HG03354 (cell line): ENCODE data around the gene SPHKAP.
A peak's percentile ranks its signal among the peaks of the same experiment; 100 is the strongest.
"Not testable (repeated sequence)": the region's sequence is repeated elsewhere in the genome, so short reads cannot be mapped to it uniquely, and the experiment has no call there.

Experiments used
- ATAC-seq: cut with Tn5 transposase; IDR thresholded peaks from one replicate; pipeline ENCODE4 v1.9.1; 2021; ENCODE audit warnings: mild to moderate bottlenecking; ENCODE audit not compliant: unreplicated experiment, poor library complexity, severe bottlenecking

The SPHKAP gene

GRCh38 chr2:228103379-228103778, 78.1 kb downstream of the SPHKAP start:
- no peak for ATAC-seq

GRCh38 chr2:228102949-228103348, 78.5 kb downstream of the SPHKAP start:
- ATAC-seq = no peak

GRCh38 chr2:228094377-228094921, 87.0 kb downstream of the SPHKAP start:
- no peak for ATAC-seq

GRCh38 chr2:228092056-228092455, 89.4 kb downstream of the SPHKAP start:
- no peak for ATAC-seq

GRCh38 chr2:228086561-228086960, 94.9 kb downstream of the SPHKAP start:
- ATAC-seq = no peak

GRCh38 chr2:228084717-228085116, 96.8 kb downstream of the SPHKAP start:
- ATAC-seq = no peak

GRCh38 chr2:228083131-228083530, 98.4 kb downstream of the SPHKAP start:
- ATAC-seq = no peak

- ATAC-seq = no peak
Measured at GRCh38 chr2:228082571-228082970, 98.9 kb downstream of the SPHKAP start.

GRCh38 chr2:228079194-228079593, 102.3 kb downstream of the SPHKAP start:
- ATAC-seq = no peak

- ATAC-seq = not testable (repeated sequence)
Measured at GRCh38 chr2:228076695-228077094, 104.8 kb downstream of the SPHKAP start.

GRCh38 chr2:228072669-228073068, 108.8 kb downstream of the SPHKAP start:
- ATAC-seq = no peak

- no peak for ATAC-seq
Measured at GRCh38 chr2:228067309-228067708, 114.2 kb downstream of the SPHKAP start.

- ATAC-seq = no peak
Measured at GRCh38 chr2:228066126-228066798, 115.2 kb downstream of the SPHKAP start.

- ATAC-seq = no peak
Measured at GRCh38 chr2:228065686-228066085, 115.8 kb downstream of the SPHKAP start.

GRCh38 chr2:228064796-228065315, 116.6 kb downstream of the SPHKAP start:
- ATAC-seq = no peak

- ATAC-seq = no peak
Measured at GRCh38 chr2:228064024-228064423, 117.5 kb downstream of the SPHKAP start.

GRCh38 chr2:228063558-228063957, 117.9 kb downstream of the SPHKAP start:
- no peak for ATAC-seq

- ATAC-seq = no peak
Measured at GRCh38 chr2:228059735-228060134, 121.8 kb downstream of the SPHKAP start.

GRCh38 chr2:228056293-228057097, 125.0 kb downstream of the SPHKAP start:
- ATAC-seq = no peak

- peak; percentile 60 for ATAC-seq
Measured at GRCh38 chr2:228048838-228049490, 132.5 kb downstream of the SPHKAP start.
